Trophoblast cell (in vitro differentiated cells and primary cell): ENCODE results near the gene RCN2.

ENCODE experiments used
- DNase-seq, 2 donors: peaks; one replicate each; pipeline ENCODE4 v3.0.0-alpha.2; 2016
- H2AFZ ChIP-seq: 2 replicates; pipeline ENCODE4 v1.6.1; 2013; ENCODE audit warnings: low read length, moderate library complexity, mild to moderate bottlenecking; ENCODE audit not compliant: insufficient read depth, poor library complexity
- H2AK5ac ChIP-seq: 2 replicates; pipeline ENCODE4 v1.6.1; 2013; ENCODE audit warnings: mild to moderate bottlenecking, low read length
- H2BK120ac ChIP-seq: 2 replicates; pipeline ENCODE4 v1.6.1; 2013; ENCODE audit warnings: low read length, mild to moderate bottlenecking, moderate library complexity; ENCODE audit not compliant: insufficient read depth, poor library complexity
- H2BK12ac ChIP-seq: 2 replicates; pipeline ENCODE4 v1.6.1; 2013; ENCODE audit warnings: mild to moderate bottlenecking, low read length, moderate library complexity
- H2BK5ac ChIP-seq: 2 replicates; pipeline ENCODE4 v1.6.1; 2013; ENCODE audit warnings: low read length, low read depth, moderate library complexity, mild to moderate bottlenecking; ENCODE audit not compliant: poor library complexity
- H3K14ac ChIP-seq: 2 replicates; pipeline ENCODE4 v1.6.1; 2013; ENCODE audit warnings: mild to moderate bottlenecking, low read length
- H3K18ac ChIP-seq: 2 replicates; pipeline ENCODE4 v1.6.1; 2013; ENCODE audit warnings: mild to moderate bottlenecking, low read length
- H3K23ac ChIP-seq: 2 replicates; pipeline ENCODE4 v1.6.1; 2013; ENCODE audit warnings: low read length
- H3K27ac ChIP-seq: 2 replicates; pipeline ENCODE4 v1.5.1; 2013; ENCODE audit warnings: low read depth, mild to moderate bottlenecking, inconsistent platforms, low read length, moderate library complexity
- H3K27me3 ChIP-seq: 2 replicates; pipeline ENCODE4 v1.6.1; 2013; ENCODE audit warnings: inconsistent platforms, mild to moderate bottlenecking, low read length, moderate library complexity; ENCODE audit not compliant: insufficient read depth
- H3K36me3 ChIP-seq, 2 experiments: 1 replicate in 1 of 2; 2 replicates in 1 of 2; pipeline ENCODE4 v1.6.1; 2013; ENCODE audit warnings: low read length in 2 of 2, mild to moderate bottlenecking in 2 of 2, moderate library complexity in 1 of 2; ENCODE audit not compliant: insufficient read depth in 2 of 2, control insufficient read depth in 1 of 2
- H3K4ac ChIP-seq: 2 replicates; pipeline ENCODE4 v1.6.1; 2013; ENCODE audit warnings: low read depth, mild to moderate bottlenecking, low read length, moderate library complexity
- H3K4me1 ChIP-seq, 2 experiments: 1 replicate in 1 of 2; 2 replicates in 1 of 2; pipeline ENCODE4 v1.6.1; 2013; ENCODE audit warnings: low read length in 2 of 2, mild to moderate bottlenecking in 2 of 2, moderate library complexity in 1 of 2; ENCODE audit not compliant: insufficient read depth in 2 of 2, control insufficient read depth in 1 of 2
- H3K4me2 ChIP-seq: 2 replicates; pipeline ENCODE4 v1.6.1; 2013; ENCODE audit warnings: inconsistent platforms, mild to moderate bottlenecking, low read length, moderate library complexity
- H3K4me3 ChIP-seq: 2 replicates; pipeline ENCODE4 v1.5.1; 2013; ENCODE audit warnings: mild to moderate bottlenecking, low read depth, low read length, inconsistent platforms
- H3K79me1 ChIP-seq: one replicate; pipeline ENCODE4 v1.6.1; 2013; ENCODE audit warnings: low read length
- H3K79me2 ChIP-seq: 2 replicates; pipeline ENCODE4 v1.6.1; 2013; ENCODE audit warnings: low read length, mild to moderate bottlenecking; ENCODE audit not compliant: control insufficient read depth, insufficient read depth, poor library complexity
- H3K9ac ChIP-seq: 2 replicates; pipeline ENCODE4 v1.6.1; 2013; ENCODE audit warnings: mild to moderate bottlenecking, low read length
- H3K9me3 ChIP-seq: 2 replicates; pipeline ENCODE4 v1.6.1; 2013; ENCODE audit warnings: low read depth, mild to moderate bottlenecking, control low read depth, inconsistent platforms, low read length; ENCODE audit not compliant: insufficient read depth
- H4K12ac ChIP-seq: 2 replicates; pipeline ENCODE4 v1.6.1; 2013; ENCODE audit warnings: low read depth, mild to moderate bottlenecking, low read length, moderate library complexity
- H4K8ac ChIP-seq: 2 replicates; pipeline ENCODE4 v1.6.1; 2013; ENCODE audit warnings: low read depth, mild to moderate bottlenecking, low read length, moderate library complexity
- H4K91ac ChIP-seq: one replicate; pipeline ENCODE4 v1.6.1; 2013; ENCODE audit warnings: low read depth, mild to moderate bottlenecking, low read length, moderate library complexity
- WGBS: extraction: QIAGEN DNeasy Blood & Tissue Kit; methylation state at CpG from one replicate; pipeline ENCODE4 v1.1.7; 2013; ENCODE audit warnings: missing lambda C conversion rate; ENCODE audit not compliant: insufficient read length, insufficient coverage; ENCODE audit errors: extremely low coverage; 5-methylcytosine and 5-hydroxymethylcytosine counted together

The RCN2 gene

GRCh38 chr15:77001351-77001750, 69.8 kb downstream of the RCN2 start:
- WGBS, result no CpG with 5 or more reads among the region's 4 CpGs
- no peak overlapping the region for H3K27ac ChIP-seq
- peaks cover 1% of the 10 kb centered on the region for H3K9me3 ChIP-seq
- H3K23ac ChIP-seq, result no peak overlapping the region
- H2BK12ac ChIP-seq, result no peak overlapping the region
- no peak overlapping the region for H2BK5ac ChIP-seq
- H3K36me3 ChIP-seq, result no peaks in the 10 kb centered on the region
- H2AFZ ChIP-seq, result no peak overlapping the region
- H2BK120ac ChIP-seq, result no peak overlapping the region
- no peak overlapping the region for H3K4me3 ChIP-seq
- H3K79me1 ChIP-seq, result no peaks in the 10 kb centered on the region
- no peak overlapping the region for H3K4me2 ChIP-seq
- no peak overlapping the region for H4K91ac ChIP-seq
- no peaks in the 10 kb centered on the region for H3K79me2 ChIP-seq
- no peak overlapping the region for H3K9ac ChIP-seq
- H3K27me3 ChIP-seq, result no peaks in the 10 kb centered on the region
- H3K18ac ChIP-seq, result no peak overlapping the region
- H3K14ac ChIP-seq, result no peak overlapping the region
- DNase-seq, result no peak
- H2AK5ac ChIP-seq, result no peak overlapping the region
- no peak overlapping the region for H4K12ac ChIP-seq
- no peak overlapping the region for H4K8ac ChIP-seq
- no peaks in the 10 kb centered on the region for H3K4me1 ChIP-seq
- no peak overlapping the region for H3K4ac ChIP-seq

- Histone ChIP-seq H3K23ac (no peak overlapping the region), H3K4me1 (no peaks in the 10 kb centered on the region), H2BK120ac (no peak overlapping the region), H4K12ac (no peak overlapping the region), H3K27me3 (no peaks in the 10 kb centered on the region), H3K14ac (no peak overlapping the region), H3K79me1 (no peaks in the 10 kb centered on the region), H3K9ac (peak overlapping the region; percentile 3), H3K4me2 (no peak overlapping the region), H3K27ac (no peak overlapping the region), H3K9me3 (no peaks in the 10 kb centered on the region), H3K36me3 (no peaks in the 10 kb centered on the region), H2AK5ac (no peak overlapping the region), H3K79me2 (no peaks in the 10 kb centered on the region), H4K8ac (no peak overlapping the region), H3K4ac (no peak overlapping the region), H4K91ac (no peak overlapping the region), H2BK5ac (no peak overlapping the region), H2AFZ (no peak overlapping the region), H3K18ac (no peak overlapping the region), H2BK12ac (no peak overlapping the region), H3K4me3 (no peak overlapping the region)
- no CpG with 5 or more reads among the region's 4 CpGs for WGBS
- DNase-seq, result no peak
These were observed 70.4 kb downstream of the RCN2 start for GRCh38 chr15:77001966-77002365.

GRCh38 chr15:77002436-77002835, 70.9 kb downstream of the RCN2 start:
- H3K36me3 ChIP-seq, result no peaks in the 10 kb centered on the region
- no peak for DNase-seq
- H2BK12ac ChIP-seq, result no peak overlapping the region
- H3K4me3 ChIP-seq, result no peak overlapping the region
- no peak overlapping the region for H3K27ac ChIP-seq
- H3K4me1 ChIP-seq, result no peaks in the 10 kb centered on the region
- H3K79me1 ChIP-seq, result no peaks in the 10 kb centered on the region
- H3K4me2 ChIP-seq, result no peak overlapping the region
- no peak overlapping the region for H2BK120ac ChIP-seq
- no peak overlapping the region for H2AK5ac ChIP-seq
- H4K8ac ChIP-seq, result no peak overlapping the region
- H4K91ac ChIP-seq, result no peak overlapping the region
- no CpG with 5 or more reads among the region's 7 CpGs for WGBS
- H3K9ac ChIP-seq, result no peak overlapping the region
- no peaks in the 10 kb centered on the region for H3K79me2 ChIP-seq
- H2AFZ ChIP-seq, result no peak overlapping the region
- H2BK5ac ChIP-seq, result no peak overlapping the region
- no peaks in the 10 kb centered on the region for H3K27me3 ChIP-seq
- H3K14ac ChIP-seq, result no peak overlapping the region
- no peak overlapping the region for H3K4ac ChIP-seq
- H4K12ac ChIP-seq, result no peak overlapping the region
- no peak overlapping the region for H3K23ac ChIP-seq
- no peaks in the 10 kb centered on the region for H3K9me3 ChIP-seq
- no peak overlapping the region for H3K18ac ChIP-seq

GRCh38 chr15:77002954-77003912, 71.7 kb downstream of the RCN2 start:
- Histone ChIP-seq H3K4ac (no peak overlapping the region), H4K91ac (no peak overlapping the region), H3K9ac (no peak overlapping the region), H3K27me3 (no peaks in the 10 kb centered on the region), H2BK5ac (no peak overlapping the region), H2AFZ (no peak overlapping the region), H3K4me1 (no peaks in the 10 kb centered on the region), H3K36me3 (no peaks in the 10 kb centered on the region), H3K4me2 (no peak overlapping the region), H3K14ac (no peak overlapping the region), H4K8ac (no peak overlapping the region), H3K79me1 (no peaks in the 10 kb centered on the region), H3K23ac (no peak overlapping the region), H3K9me3 (peaks cover 2% of the 10 kb centered on the region), H2BK120ac (no peak overlapping the region), H2AK5ac (no peak overlapping the region), H3K18ac (no peak overlapping the region), H2BK12ac (no peak overlapping the region), H3K27ac (no peak overlapping the region), H3K79me2 (no peaks in the 10 kb centered on the region), H4K12ac (no peak overlapping the region), H3K4me3 (no peak overlapping the region)
- WGBS, result no CpG with 5 or more reads among the region's 16 CpGs
- peak in 1 of 2 donors; percentile 29 for DNase-seq
